SIG-M5 treated with dmso at 0.1 percent for 504 hours (cell line): ENCODE measurements around the gene SHPK.
A peak's percentile ranks its signal among the peaks of the same experiment; 100 is the strongest.

Experiments used
- DNase-seq: peaks from one replicate; lab custom pipeline; 2025; ENCODE audit not compliant: unreplicated experiment; lab: John Stamatoyannopoulos, UW

The SHPK gene

DNA sequence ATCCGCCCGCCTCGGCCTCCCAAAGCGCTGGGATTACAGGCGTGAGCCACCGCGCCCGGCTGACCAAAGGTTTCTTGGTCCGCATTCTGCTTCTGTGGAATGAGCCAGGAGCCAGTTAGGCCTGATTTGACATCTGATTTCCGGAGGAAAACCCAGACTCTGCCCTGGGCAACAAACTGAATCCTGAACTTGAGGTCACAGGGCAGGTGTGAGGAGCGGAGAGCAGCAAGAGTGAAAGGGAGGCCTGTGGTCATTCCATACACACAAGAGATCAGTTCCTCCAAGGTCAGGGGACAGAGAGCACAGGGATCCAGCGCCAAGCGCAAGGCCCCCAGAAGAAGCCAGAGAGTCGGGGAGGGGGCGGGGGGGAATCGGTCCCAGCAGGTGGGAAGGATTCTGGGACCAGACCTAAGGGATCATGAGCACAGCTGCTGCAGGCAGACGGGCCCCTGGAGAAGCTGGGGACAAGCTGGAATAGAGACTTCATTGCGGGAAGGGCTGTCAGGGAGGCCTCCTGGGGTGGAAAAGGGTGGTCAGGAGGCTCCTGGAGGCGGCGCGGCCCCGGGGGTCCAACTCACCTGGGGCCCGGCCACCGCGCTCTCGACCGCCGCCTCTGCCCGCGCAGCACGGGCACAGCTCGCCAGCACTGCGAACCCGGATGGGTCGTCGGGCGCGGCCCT is 436 bp downstream of the SHPK start:
- DNase-seq = no peak

DNA sequence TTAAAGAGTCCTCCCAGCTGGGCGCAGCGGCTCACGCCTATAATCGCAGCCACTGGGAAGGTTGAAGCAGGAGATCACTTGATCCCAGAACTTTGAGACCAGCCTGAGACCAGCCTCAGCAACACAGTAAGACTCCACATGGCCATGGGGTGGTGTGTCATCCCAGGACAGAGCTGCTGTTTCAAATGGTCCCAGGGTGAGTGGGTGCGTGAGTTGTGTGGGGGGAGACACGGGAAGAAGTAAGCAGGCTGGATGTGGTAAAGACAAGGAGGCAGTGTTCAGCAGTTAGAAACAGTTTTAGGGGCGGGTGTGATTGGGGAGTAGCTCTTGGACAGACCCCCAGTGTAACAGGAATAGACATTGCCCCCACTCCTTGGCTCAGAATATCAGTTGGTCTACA is 3.8 kb downstream of the SHPK start:
- DNase-seq = no peak

- no peak for DNase-seq
Measured at GRCh38 chr17:3630781-3631180, 5.3 kb downstream of the SHPK start.

GRCh38 chr17:3627769-3628167 is 8.3 kb downstream of the SHPK start:
- no peak for DNase-seq

DNA sequence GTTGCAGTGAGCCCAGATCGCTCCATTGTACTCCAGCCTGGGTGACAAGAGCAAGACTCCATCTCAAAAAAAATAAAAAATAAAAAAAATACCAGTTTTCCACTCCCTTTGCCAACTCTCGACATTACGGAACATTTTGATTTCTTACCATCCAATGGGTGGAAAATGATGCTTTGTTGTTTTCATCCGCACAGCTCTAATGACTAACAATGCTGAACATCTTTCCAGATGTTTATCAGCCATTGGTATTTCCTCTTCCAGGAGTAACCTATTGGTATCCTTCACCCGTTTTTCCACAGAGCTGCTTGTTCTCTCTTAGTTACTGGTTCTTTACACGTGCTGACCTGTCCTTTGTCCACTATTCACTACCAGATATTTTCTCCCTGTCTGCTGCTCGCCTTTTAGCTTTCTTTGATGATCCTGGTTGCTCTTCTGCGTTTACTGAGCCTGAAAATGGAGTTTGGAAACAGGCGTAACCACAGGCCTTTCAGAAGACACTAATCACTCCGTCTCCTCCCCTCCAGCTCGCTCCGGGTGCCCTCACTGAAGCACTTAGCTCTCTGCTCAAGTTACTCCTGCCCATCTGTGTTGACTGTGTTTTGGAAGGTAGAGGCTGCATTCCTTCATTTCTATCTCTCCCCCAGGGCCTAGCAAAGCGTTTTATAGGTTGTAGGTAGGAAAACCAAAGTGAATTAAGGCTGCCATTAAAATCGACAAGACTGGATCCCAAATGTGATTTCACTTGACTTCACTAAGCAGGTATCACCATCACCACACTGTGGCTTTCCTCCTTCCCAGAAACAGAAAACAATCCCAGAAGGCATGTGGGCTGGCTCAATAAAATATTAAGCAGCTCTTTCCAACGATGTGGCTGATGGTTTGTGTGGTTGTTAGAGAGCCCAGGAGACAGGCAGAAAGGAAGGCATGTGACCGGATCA is 8.9 kb downstream of the SHPK start:
- no peak for DNase-seq

DNA sequence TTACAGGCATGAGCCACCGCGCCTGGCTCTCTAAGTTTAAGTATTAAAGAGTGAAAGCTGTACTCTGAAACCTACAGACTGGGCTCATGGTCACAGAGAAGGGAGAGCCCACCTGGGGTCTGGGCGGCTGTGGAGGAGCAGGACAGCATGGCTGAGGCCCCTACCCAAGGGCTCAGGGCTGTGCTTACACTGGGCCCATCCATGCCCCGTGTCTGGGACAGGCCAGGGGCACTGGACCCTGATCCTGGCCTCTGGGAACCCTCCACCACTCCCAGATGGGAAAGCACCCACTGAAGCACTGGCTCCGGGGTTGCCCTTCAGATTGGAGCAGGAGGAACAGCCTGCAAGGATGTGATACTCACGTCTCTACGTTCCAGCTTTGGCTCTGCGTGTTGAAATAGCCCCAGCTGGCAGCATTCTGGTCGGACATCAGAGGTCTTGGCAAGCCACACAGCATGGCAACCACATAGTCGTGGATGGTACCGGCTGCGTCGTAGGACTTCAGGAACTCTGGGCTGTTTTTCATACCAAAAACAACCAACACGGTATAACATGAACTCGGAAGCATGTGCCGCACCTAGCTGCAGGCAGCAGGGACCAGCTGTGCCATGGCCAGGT is 13.0 kb downstream of the SHPK start:
- no peak for DNase-seq

GRCh38 chr17:3621146-3621720 is 14.8 kb downstream of the SHPK start:
- no peak for DNase-seq

DNA sequence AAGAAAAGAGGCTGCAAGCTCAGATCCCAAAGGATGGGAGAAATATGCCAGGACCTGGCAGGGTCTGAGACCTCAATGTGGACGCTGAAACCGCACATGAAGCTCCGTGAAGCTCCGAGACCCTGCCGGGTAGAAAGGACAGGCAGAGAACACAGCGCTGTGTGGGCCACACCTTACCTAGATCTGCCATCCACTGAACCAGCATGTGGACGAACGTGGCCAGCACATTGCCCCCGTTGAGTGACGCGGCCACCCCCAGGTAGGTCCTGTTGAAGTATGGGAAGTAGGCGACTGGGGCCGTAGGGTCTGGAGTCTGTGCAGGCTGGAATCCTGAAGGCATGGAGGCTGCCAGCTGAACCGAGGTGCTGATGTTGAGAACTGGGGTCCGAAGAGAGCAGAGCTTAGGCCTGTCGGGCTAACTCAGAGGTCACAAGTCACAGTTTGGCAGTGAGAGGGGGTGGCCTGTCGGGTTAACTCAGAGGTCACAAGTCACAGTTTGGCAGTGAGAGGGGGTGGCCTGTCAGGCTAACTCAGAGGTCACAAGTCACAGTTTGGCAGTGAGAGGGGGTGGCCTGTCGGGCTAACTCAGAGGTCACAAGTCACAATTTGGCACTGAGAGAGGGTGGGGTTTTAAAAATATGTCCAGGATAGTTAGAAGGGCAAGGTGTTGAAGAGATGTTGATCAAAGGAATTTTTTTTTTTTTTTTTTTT is 20.7 kb downstream of the SHPK start:
- DNase-seq = no peak

GRCh38 chr17:3613124-3613523 is 22.9 kb downstream of the SHPK start:
- no peak for DNase-seq

GRCh38 chr17:3610523-3610922 is 25.5 kb downstream of the SHPK start:
- no peak for DNase-seq

DNA sequence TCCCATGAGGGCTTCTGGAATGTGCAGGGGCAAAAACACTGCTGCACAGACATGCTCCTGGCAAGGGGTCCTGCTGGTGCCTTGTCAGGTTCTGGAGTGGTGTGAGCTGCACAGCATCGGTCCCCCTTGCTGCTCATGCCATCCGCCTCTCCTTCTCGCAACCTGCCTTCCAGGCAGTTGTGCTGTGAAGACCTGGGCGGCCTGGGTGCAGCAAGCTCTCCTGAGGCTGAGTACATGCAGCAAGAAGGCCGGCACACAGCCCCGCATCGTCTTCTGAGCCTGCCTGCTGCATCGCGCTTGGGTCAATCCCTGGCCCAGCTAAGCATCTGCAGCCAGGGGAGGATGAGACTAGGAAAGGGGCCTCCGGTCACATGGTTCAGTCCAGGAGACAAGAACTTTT is 26.4 kb downstream of the SHPK start:
- no peak for DNase-seq

- no peak for DNase-seq
Measured at GRCh38 chr17:3603870-3604259, 32.2 kb downstream of the SHPK start.

DNA sequence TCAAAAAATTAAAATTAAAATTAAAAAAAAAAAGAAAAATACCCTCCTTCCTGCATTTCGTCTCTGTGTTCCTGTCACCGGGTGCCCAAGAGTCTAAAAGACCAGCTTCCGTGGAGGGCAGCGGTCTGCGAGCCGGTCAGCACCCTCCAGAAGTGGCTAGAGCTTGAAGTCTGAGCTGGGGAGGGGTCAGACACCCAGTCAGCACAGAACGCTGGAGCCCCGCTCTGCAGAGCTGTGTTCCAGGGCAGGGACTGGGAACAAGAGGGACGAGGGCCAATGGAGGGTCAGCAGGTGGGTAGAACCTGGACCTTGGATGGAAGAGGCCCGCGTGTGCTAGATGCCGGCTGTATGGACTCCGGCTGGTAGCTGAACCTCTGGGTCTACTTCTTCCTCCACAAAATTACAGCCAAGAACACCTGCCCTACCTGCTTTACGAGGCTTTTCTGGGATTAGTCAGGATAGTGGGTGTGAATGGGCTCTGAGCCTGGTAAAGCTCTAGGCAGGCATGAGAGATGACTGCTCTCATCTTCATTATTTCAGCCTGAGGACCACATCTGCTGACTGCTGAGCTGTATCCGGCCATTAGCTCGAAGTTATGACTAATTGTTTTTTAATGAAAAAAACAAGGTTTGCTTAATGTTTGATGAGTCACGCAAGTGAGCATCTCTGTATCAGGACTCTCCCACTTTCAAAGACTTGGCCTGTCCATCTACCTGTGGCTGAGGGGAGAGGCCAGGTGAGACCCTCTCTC is 32.8 kb downstream of the SHPK start:
- no peak for DNase-seq

GRCh38 chr17:3602499-3602898 is 33.6 kb downstream of the SHPK start:
- DNase-seq = peak; percentile 2

DNA sequence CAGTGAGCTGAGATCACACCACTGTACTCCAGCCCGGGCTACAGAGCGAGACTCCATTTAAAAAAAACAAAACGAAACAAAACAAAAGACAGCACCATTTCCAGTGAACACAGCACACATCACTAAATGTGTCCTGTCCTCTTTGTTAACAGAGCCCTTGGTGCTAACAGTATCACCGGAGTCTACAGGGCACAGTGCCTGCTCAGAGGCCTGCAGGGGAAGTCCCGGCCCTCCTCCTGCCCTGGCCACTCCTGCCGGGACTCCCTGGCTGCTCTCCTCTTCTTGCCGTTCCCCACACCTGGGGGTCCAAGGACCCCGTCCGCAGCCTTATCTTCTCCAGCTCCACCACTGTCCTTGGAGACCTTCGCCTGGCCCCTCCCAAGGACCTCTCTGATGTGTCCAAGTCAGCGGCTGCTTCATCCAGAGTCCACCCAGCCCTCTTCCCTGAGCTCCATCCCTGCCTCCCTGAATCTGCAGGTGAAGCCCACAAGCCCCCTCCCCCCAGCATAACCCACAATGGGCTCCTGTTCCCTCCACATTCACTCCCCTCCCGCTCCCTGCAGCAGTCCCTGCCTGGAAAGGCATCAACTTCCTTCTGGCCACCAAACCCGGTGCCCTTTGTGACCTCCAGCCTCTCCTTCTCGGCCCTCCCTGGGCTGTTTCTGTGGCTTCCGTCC is 35.4 kb downstream of the SHPK start:
- DNase-seq = no peak

DNA sequence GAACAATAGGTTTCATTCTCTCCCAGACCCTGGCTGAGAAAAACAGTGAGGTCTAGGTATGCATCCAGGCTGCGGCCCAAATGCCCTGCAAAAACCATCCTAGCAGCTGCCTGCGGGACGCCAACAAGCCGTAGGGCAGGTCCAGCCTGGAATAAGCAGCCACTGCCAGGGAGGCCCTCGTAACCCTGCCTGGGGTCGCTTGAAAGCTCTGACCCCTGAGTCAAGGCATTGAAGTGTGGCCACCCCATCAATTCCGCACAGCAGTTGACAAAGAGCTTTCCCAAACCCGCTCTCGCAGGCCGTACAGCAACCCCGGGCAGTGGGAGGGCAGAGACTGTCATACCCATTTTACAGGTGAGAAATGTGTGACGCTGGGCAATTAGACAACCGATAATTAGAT is 38.0 kb downstream of the SHPK start:
- no peak for DNase-seq

DNA sequence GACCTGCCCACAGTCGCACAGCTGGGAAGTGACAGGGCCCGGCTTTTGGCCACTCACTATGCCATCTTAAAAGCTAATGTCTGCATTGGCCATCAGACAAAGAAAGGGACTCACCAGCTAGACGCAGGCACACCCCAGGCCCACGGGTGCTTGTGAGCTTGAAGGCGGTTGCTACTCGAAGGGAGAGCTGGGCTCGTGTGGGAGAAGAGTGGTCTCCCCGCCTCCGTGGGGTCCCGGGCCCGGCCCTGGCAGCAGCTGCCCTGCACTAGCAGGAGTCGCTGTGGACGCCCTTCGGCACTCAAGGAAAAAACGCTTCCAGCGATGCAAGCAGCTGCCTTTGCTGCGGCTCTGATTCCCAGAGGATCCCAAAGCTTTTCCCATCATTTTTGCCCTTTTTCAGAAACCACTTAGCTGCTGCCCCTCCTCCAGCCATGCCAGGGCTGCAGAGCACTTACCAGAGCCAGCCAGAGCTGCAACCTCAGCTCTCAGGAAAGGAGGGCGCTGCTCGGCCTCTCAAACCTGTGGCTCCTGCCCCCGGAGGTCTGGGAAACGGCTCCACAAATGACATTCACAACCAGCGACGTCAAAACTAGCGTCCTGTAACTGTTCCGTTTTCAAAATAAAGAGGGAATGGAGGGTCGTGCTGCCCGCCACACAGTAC is 39.1 kb downstream of the SHPK start:
- no peak for DNase-seq

- no peak for DNase-seq
Measured at GRCh38 chr17:3594976-3595375, 41.1 kb downstream of the SHPK start.
